ENCODE data around the gene RBM15. TPM values are rescaled to one million over a fixed set of nuclear protein-coding genes. Genes with fewer than 3 reads are reported as not detected.

The RBM15 gene
- total RNA-seq, 6 experiments from 2014 or later, result 16.1 to 18.2 (median 17.3) TPM

DNA sequence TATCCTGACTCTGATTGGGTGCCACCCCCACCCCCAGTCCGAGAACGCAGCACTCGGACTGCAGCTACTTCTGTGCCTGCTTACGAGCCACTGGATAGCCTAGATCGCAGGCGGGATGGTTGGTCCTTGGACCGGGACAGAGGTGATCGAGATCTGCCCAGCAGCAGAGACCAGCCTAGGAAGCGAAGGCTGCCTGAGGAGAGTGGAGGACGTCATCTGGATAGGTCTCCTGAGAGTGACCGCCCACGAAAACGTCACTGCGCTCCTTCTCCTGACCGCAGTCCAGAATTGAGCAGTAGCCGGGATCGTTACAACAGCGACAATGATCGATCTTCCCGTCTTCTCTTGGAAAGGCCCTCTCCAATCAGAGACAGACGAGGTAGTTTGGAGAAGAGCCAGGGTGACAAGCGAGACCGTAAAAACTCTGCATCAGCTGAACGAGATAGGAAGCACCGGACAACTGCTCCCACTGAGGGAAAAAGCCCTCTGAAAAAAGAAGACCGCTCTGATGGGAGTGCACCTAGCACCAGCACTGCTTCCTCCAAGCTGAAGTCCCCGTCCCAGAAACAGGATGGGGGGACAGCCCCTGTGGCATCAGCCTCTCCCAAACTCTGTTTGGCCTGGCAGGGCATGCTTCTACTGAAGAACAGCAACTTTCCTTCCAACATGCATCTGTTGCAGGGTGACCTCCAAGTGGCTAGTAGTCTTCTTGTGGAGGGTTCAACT is 2.1 kb downstream of the RBM15 start:
- Mint-ChIP-seq H3K4me3 (no peak overlapping the region; the same call in 1 of the 2 replicates), H3K36me3 (ENCODE audit: low read depth) (peaks cover 55% of the 10 kb centered on the region), H3K27ac (no peak overlapping the region), H3K9me3 (no peaks in the 10 kb centered on the region), H3K4me1 (ENCODE audit: low read depth) (peaks cover 79% of the 10 kb centered on the region), H3K27me3 (ENCODE audit: insufficient read depth) (peaks cover 2% of the 10 kb centered on the region)
- DNase-seq, result no peak
- TF ChIP-seq, protein P1, sequence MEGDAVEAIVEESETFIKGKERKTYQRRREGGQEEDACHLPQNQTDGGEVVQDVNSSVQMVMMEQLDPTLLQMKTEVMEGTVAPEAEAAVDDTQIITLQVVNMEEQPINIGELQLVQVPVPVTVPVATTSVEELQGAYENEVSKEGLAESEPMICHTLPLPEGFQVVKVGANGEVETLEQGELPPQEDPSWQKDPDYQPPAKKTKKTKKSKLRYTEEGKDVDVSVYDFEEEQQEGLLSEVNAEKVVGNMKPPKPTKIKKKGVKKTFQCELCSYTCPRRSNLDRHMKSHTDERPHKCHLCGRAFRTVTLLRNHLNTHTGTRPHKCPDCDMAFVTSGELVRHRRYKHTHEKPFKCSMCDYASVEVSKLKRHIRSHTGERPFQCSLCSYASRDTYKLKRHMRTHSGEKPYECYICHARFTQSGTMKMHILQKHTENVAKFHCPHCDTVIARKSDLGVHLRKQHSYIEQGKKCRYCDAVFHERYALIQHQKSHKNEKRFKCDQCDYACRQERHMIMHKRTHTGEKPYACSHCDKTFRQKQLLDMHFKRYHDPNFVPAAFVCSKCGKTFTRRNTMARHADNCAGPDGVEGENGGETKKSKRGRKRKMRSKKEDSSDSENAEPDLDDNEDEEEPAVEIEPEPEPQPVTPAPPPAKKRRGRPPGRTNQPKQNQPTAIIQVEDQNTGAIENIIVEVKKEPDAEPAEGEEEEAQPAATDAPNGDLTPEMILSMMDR (IDR thresholded peaks at IDR 0.05), result no peak

DNA sequence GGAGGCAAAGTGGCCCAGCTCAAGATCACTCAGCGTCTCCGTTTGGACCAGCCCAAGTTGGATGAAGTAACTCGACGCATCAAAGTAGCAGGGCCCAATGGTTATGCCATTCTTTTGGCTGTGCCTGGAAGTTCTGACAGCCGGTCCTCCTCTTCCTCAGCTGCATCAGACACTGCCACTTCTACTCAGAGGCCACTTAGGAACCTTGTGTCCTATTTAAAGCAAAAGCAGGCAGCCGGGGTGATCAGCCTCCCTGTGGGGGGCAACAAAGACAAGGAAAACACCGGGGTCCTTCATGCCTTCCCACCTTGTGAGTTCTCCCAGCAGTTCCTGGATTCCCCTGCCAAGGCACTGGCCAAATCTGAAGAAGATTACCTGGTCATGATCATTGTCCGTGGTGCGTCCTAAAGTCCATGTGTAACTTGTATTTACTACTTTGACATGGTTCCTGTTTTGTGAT is 2.7 kb downstream of the RBM15 start:
- no peak overlapping the region; the same call in 1 of the 2 replicates for H3K4me3 Mint-ChIP-seq
- TF ChIP-seq, protein P1 (IDR thresholded peaks at IDR 0.05), result no peak
- H3K27me3 Mint-ChIP-seq (ENCODE audit: insufficient read depth), result peaks cover 2% of the 10 kb centered on the region
- H3K9me3 Mint-ChIP-seq, result no peaks in the 10 kb centered on the region
- H3K27ac Mint-ChIP-seq, result no peak overlapping the region
- peaks cover 79% of the 10 kb centered on the region for H3K4me1 Mint-ChIP-seq (ENCODE audit: low read depth)
- DNase-seq, result no peak
- H3K36me3 Mint-ChIP-seq (ENCODE audit: low read depth), result peaks cover 60% of the 10 kb centered on the region

DNA sequence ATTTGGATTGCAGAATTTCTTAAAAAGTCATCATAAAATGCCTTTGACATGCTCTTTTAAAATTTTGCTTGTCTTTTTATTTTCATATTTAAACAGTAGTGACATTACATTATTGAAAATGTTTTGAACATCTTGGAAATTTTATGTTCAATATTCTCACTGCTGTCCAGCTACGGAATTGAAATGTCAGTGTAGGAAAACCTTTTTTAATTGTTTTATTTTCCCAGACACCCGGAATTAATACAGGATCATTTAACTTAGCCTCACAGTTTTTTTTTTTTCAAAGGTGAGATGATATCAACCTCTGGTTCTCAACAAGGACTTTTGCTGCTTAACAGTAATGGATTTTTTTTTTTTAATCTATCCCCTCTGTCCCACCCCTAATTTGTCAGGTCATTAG is 4.1 kb downstream of the RBM15 start:
- TF ChIP-seq, protein P1 (IDR thresholded peaks at IDR 0.05), result no peak
- Mint-ChIP-seq H3K27ac (peak overlapping the region; percentile 56; the same call in 1 of the 2 replicates), H3K27me3 (ENCODE audit: insufficient read depth) (peaks cover 2% of the 10 kb centered on the region), H3K4me1 (ENCODE audit: low read depth) (peaks cover 83% of the 10 kb centered on the region), H3K36me3 (ENCODE audit: low read depth) (peaks cover 68% of the 10 kb centered on the region), H3K4me3 (no peak overlapping the region; the same call in 1 of the 2 replicates), H3K9me3 (no peaks in the 10 kb centered on the region)
- no peak for DNase-seq

DNA sequence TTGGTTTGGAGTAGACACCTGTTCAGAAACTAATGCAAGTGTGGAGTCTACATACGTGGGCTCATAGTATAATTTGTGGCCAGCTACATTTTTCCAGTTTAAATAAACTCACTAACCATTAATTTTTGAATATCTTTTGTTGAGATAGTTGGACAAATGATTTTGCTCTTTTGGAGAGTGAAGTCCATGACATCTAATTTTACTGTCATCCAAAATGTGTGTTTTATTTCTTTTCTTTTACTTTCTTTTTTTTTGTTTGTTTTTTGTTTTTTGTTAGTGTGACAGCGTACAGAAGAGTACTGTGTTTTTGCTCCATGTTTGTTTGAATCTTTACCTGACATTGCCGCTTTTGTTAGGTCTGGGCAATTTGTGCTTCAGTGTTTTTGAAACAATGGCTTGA is 5.0 kb downstream of the RBM15 start:
- Mint-ChIP-seq H3K4me3 (no peak overlapping the region; the same call in 1 of the 2 replicates), H3K27ac (no peak overlapping the region), H3K4me1 (ENCODE audit: low read depth) (peaks cover 92% of the 10 kb centered on the region), H3K36me3 (ENCODE audit: low read depth) (peaks cover 68% of the 10 kb centered on the region), H3K9me3 (no peaks in the 10 kb centered on the region), H3K27me3 (ENCODE audit: insufficient read depth) (peaks cover 2% of the 10 kb centered on the region)
- TF ChIP-seq, protein P1 (IDR thresholded peaks at IDR 0.05), result no peak
- no peak for DNase-seq

DNA sequence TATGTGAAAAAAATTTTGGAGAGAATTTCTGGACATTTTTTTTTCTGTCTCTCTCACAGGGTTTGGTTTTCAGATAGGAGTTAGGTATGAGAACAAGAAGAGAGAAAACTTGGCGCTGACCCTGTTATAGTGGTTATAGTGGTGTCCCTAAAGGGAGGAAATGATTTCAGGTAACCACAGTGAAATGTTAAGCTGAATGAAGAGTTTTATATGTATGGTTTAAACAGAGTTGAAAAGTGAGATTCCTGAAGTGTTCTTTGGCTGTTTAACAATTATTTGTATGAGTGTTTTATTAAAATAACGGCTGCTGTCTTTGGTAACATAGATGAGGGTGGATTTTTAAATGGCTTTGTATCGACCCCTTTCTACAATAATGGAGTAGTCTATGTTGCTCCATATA is 6.3 kb downstream of the RBM15 start:
- H3K4me3 Mint-ChIP-seq, result no peak overlapping the region
- DNase-seq, result no peak

More for the DNA sequence above, 6.3 kb downstream of the RBM15 start:
- peaks cover 2% of the 10 kb centered on the region for H3K27me3 Mint-ChIP-seq (ENCODE audit: insufficient read depth)
- H3K36me3 Mint-ChIP-seq (ENCODE audit: low read depth), result peaks cover 67% of the 10 kb centered on the region
- TF ChIP-seq, protein P1 (IDR thresholded peaks at IDR 0.05), result no peak
- H3K4me1 Mint-ChIP-seq (ENCODE audit: low read depth), result peaks cover 94% of the 10 kb centered on the region
- no peaks in the 10 kb centered on the region for H3K9me3 Mint-ChIP-seq
- H3K27ac Mint-ChIP-seq, result no peak overlapping the region

Data from HFFc6 (cell line).